MM.1S (cell line): ENCODE measurements around the gene PZP.

Experiments used
- DNase-seq: peaks from one replicate; pipeline ENCODE4 v3.0.0-alpha.2; 2015
- H2AFZ ChIP-seq: fragments of 300-600 bp; sonication (generic); 2 replicates; pipeline ENCODE4 v1.6.0; 2016; ENCODE audit warnings: antibody characterized with exemption, low read length
- H3F3A ChIP-seq: fragments of 300-600 bp; sonication (generic); 2 replicates; pipeline ENCODE4 v1.6.1; 2016; ENCODE audit warnings: mild to moderate bottlenecking, antibody characterized with exemption, low read length, moderate library complexity, mixed read lengths; ENCODE audit not compliant: insufficient read depth
- H3K27ac ChIP-seq: fragments of 300-600 bp; sonication (generic); 2 replicates; pipeline ENCODE4 v1.5.1; 2016; ENCODE audit warnings: mild to moderate bottlenecking, low read length
- H3K27me3 ChIP-seq: fragments of 300-600 bp; sonication (generic); replicated peaks from 2 replicates; pipeline ENCODE4 v1.6.0; 2016; ENCODE audit warnings: low read length; ENCODE audit not compliant: insufficient read depth
- H3K36me3 ChIP-seq: fragments of 300-600 bp; sonication (generic); replicated peaks from 2 replicates; pipeline ENCODE4 v1.6.1; 2016; ENCODE audit warnings: mild to moderate bottlenecking, low read length, mixed read lengths; ENCODE audit not compliant: insufficient read depth
- H3K4me1 ChIP-seq: fragments of 300-600 bp; sonication (generic); 2 replicates; pipeline ENCODE4 v1.6.1; 2016; ENCODE audit warnings: low read length, mixed read lengths
- H3K4me2 ChIP-seq: fragments of 300-600 bp; sonication (generic); 2 replicates; pipeline ENCODE4 v1.6.0; 2016; ENCODE audit warnings: low read depth, low read length
- H3K4me3 ChIP-seq: fragments of 300-600 bp; sonication (generic); 2 replicates; pipeline ENCODE4 v1.5.1; 2016; ENCODE audit warnings: low read length, mixed read lengths
- H3K79me2 ChIP-seq: fragments of 300-600 bp; sonication (generic); 2 replicates; pipeline ENCODE4 v1.6.1; 2016; ENCODE audit warnings: mixed run types, low read length, mixed read lengths
- H3K9ac ChIP-seq: fragments of 300-600 bp; sonication (generic); 2 replicates; pipeline ENCODE4 v1.6.1; 2016; ENCODE audit warnings: low read length, mixed read lengths
- H3K9me2 ChIP-seq: fragments of 300-600 bp; sonication (generic); replicated peaks from 2 replicates; pipeline ENCODE4 v1.6.1; 2016; ENCODE audit warnings: mild to moderate bottlenecking, low read length, mixed read lengths; ENCODE audit not compliant: insufficient read depth
- H3K9me3 ChIP-seq: fragments of 300-600 bp; sonication (generic); replicated peaks from 2 replicates; pipeline ENCODE4 v1.6.1; 2016; ENCODE audit warnings: mild to moderate bottlenecking, low read length, mixed read lengths; ENCODE audit not compliant: insufficient read depth
- H4K20me1 ChIP-seq: fragments of 300-600 bp; sonication (generic); 2 replicates; pipeline ENCODE4 v1.6.1; 2016; ENCODE audit warnings: mild to moderate bottlenecking, low read length, moderate library complexity, mixed read lengths; ENCODE audit not compliant: insufficient read depth
- EZH2 ChIP-seq: fragments of 300-600 bp; sonication (generic); optimal IDR thresholded peaks from 2 replicates; pipeline ENCODE3; 2017; ENCODE audit warnings: low read depth, mild to moderate bottlenecking, antibody characterized with exemption, low read length, mixed read lengths
- EZH2phosphoT487 ChIP-seq: fragments of 300-600 bp; sonication (generic); IDR thresholded peaks from 2 replicates; pipeline ENCODE4 v1.6.1; 2018; ENCODE audit warnings: antibody characterized with exemption, low read length
- TF ChIP-seq, protein P1 (sequence below): fragments of 300-600 bp; sonication (generic); IDR thresholded peaks from 2 replicates; pipeline ENCODE4 v1.5.1; 2016; ENCODE audit warnings: antibody characterized with exemption, low read length, mixed read lengths

The PZP gene

DNA sequence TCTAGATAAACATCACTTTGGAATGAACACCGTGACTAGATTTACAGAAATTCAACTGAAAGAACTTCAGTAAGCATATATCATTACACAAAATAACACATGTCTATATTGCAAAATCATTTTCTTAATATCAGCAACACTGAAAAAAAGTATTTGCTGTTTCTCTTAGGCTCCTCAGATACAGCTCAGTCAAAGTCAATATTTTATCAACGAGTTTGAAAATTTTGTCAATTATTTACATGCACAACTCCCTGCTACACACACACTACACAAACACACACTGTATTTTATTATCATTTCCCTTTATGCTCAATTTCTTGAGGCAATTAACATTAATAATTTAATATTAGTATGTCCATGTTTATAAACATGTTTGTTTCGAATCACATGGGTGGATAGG is 3.8 kb downstream of the PZP start:
- no peaks in the 10 kb centered on the region for H3K9me2 ChIP-seq
- no peaks in the 10 kb centered on the region for H3K4me1 ChIP-seq
- no peaks in the 10 kb centered on the region for H3K27me3 ChIP-seq
- H3K79me2 ChIP-seq: no peaks in the 10 kb centered on the region
- no peaks in the 10 kb centered on the region for H4K20me1 ChIP-seq
- no peak overlapping the region for H3K27ac ChIP-seq
- TF ChIP-seq EZH2 (no peak), EZH2phosphoT487 (no peak)
- TF ChIP-seq, protein P1, sequence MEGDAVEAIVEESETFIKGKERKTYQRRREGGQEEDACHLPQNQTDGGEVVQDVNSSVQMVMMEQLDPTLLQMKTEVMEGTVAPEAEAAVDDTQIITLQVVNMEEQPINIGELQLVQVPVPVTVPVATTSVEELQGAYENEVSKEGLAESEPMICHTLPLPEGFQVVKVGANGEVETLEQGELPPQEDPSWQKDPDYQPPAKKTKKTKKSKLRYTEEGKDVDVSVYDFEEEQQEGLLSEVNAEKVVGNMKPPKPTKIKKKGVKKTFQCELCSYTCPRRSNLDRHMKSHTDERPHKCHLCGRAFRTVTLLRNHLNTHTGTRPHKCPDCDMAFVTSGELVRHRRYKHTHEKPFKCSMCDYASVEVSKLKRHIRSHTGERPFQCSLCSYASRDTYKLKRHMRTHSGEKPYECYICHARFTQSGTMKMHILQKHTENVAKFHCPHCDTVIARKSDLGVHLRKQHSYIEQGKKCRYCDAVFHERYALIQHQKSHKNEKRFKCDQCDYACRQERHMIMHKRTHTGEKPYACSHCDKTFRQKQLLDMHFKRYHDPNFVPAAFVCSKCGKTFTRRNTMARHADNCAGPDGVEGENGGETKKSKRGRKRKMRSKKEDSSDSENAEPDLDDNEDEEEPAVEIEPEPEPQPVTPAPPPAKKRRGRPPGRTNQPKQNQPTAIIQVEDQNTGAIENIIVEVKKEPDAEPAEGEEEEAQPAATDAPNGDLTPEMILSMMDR: no peak
- H2AFZ ChIP-seq: no peak overlapping the region
- H3K9me3 ChIP-seq: no peaks in the 10 kb centered on the region
- no peaks in the 10 kb centered on the region for H3F3A ChIP-seq
- H3K4me3 ChIP-seq: no peak overlapping the region
- H3K36me3 ChIP-seq: no peaks in the 10 kb centered on the region
- no peak overlapping the region for H3K9ac ChIP-seq
- no peak for DNase-seq
- H3K4me2 ChIP-seq: no peak overlapping the region

DNA sequence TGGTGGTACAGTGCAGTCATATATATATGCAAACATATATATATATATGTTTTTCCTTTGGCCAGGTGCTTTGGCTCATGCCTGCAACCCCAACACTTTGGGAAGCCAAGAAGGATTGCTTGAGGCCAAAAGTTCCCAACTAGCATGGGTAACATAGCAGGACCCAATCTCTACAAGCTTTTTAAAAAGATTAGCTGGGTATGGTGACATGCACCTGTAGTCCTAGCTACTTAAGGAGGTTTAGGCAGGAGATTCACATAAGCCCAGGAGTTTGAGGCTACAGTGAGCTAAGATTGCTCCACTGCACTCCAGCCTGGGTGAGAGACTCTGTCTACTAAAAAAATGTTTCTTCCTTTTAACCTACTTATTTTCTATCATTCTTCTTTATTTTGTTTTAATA is 10.2 kb downstream of the PZP start:
- Histone ChIP-seq H3K36me3 (no peaks in the 10 kb centered on the region), H3K4me2 (no peak overlapping the region), H2AFZ (no peak overlapping the region; the same call in 1 of the 2 replicates), H3K79me2 (no peaks in the 10 kb centered on the region), H3K27ac (no peak overlapping the region), H3K4me1 (no peaks in the 10 kb centered on the region), H3K27me3 (no peaks in the 10 kb centered on the region), H4K20me1 (no peaks in the 10 kb centered on the region), H3K9ac (no peak overlapping the region), H3K9me2 (no peaks in the 10 kb centered on the region), H3F3A (no peaks in the 10 kb centered on the region), H3K4me3 (no peak overlapping the region), H3K9me3 (no peaks in the 10 kb centered on the region)
- DNase-seq: no peak
- TF ChIP-seq EZH2: no peak

DNA sequence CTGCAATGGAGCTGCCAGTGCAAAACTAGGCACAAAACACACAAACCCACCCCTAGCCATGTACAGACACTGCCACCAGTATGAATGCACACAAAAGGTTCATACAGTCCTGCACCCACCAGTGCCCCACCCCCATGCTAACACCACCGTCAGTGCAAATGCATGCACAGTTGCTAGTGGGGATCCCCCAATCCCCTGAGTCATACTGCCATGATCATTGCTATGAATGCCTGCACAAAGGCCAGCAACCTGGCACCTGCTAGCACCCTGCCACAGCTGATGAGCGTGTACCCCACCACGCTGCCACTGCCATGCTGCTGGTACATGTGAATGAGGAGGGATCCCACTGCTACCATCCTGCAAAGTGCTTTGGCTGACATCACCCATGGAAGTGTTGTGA is 23.9 kb downstream of the PZP start:
- Histone ChIP-seq H3K4me2 (no peak overlapping the region), H2AFZ (no peak overlapping the region), H3K36me3 (no peaks in the 10 kb centered on the region)

DNA sequence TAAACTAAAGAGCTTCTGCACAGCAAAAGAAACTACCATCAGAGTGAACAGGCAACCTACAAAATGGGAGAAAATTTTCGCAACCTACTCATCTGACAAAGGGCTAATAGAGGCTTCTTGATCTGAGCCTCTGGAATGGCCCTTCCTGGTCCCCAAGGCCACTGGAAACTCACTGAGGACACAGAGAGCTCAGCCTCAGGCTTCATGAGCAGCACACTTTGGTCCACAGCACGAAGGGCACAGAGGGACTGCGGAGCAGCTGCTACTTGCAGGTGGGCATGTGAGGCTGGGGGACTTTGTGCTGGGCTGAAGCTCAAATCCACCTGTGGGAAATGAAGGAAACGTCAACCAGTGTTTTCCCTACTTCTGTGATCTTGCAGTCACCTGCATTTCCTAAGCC is 27.4 kb downstream of the PZP start:
- no peak overlapping the region for H3K4me2 ChIP-seq
- H3K79me2 ChIP-seq: no peaks in the 10 kb centered on the region
- H3K36me3 ChIP-seq: no peaks in the 10 kb centered on the region
- no peaks in the 10 kb centered on the region for H3K9me2 ChIP-seq
- H2AFZ ChIP-seq: no peak overlapping the region
- H3F3A ChIP-seq: no peaks in the 10 kb centered on the region
- no peaks in the 10 kb centered on the region for H3K27me3 ChIP-seq
- no peaks in the 10 kb centered on the region for H3K4me1 ChIP-seq
- H3K9me3 ChIP-seq: no peaks in the 10 kb centered on the region
- H3K27ac ChIP-seq: no peak overlapping the region
- H4K20me1 ChIP-seq: no peaks in the 10 kb centered on the region
- DNase-seq: no peak
- no peak overlapping the region for H3K4me3 ChIP-seq
- TF ChIP-seq EZH2phosphoT487: no peak
- TF ChIP-seq, protein P1: no peak
- no peak for TF ChIP-seq EZH2
- no peak overlapping the region for H3K9ac ChIP-seq

More for the DNA sequence above, 23.9 kb downstream of the PZP start:
- Histone ChIP-seq H3K9me2 (no peaks in the 10 kb centered on the region), H3K4me1 (no peaks in the 10 kb centered on the region), H3F3A (no peaks in the 10 kb centered on the region), H4K20me1 (no peaks in the 10 kb centered on the region), H3K27ac (no peak overlapping the region), H3K27me3 (no peaks in the 10 kb centered on the region), H3K79me2 (no peaks in the 10 kb centered on the region), H3K4me3 (no peak overlapping the region), H3K9ac (no peak overlapping the region), H3K9me3 (no peaks in the 10 kb centered on the region)
- no peak for DNase-seq
- no peak for TF ChIP-seq EZH2phosphoT487
- TF ChIP-seq, protein P1: no peak
- no peak for TF ChIP-seq EZH2
